OCI-LY7 (cell line): Measurements from ENCODE around the gene TC2N. TPM values are rescaled to one million over a fixed set of nuclear protein-coding genes. Genes with fewer than 3 reads are reported as not detected.

Source experiments
- BruUV-seq: library from RNA; stranded (reverse); fragments of 400-500 nt; replicated peaks from 2 replicates; lab custom pipeline; 2021; lab: Mats Ljungman, UMichigan
- CTCF ChIA-PET: fragments of 300-600 bp; sonication (Branson Sonifier 250); formaldehyde crosslinking; loops from one replicate; lab custom pipeline; 2022; ENCODE audit warnings: antibody characterized with exemption; ENCODE audit not compliant: unreplicated experiment; lab: Charles Lee
- POLR2A ChIA-PET: fragments of 300-600 bp; sonication (Branson Sonifier 250); formaldehyde crosslinking; loops from one replicate; lab custom pipeline; 2022; ENCODE audit warnings: antibody characterized with exemption; lab: Charles Lee
- DNase-seq: peaks from one replicate; pipeline ENCODE4 v3.0.0-alpha.2; 2015; ENCODE audit warnings: low spot score
- H2AFZ ChIP-seq: fragments of 200-600 bp; sonication (generic), shearing (Covaris generic); 2 replicates; pipeline ENCODE4 v1.6.1; 2014; ENCODE audit warnings: mild to moderate bottlenecking, antibody characterized with exemption, low read length, moderate library complexity
- H3K27ac ChIP-seq: fragments of 200-600 bp; sonication (generic); 2 replicates; pipeline ENCODE4 v1.5.1; 2014; ENCODE audit warnings: mixed run types, low read depth, mild to moderate bottlenecking, moderate library complexity, low read length, inconsistent platforms; ENCODE audit not compliant: poor library complexity, severe bottlenecking
- H3K36me3 ChIP-seq: fragments of 200-600 bp; sonication (generic); 2 replicates; pipeline ENCODE4 v1.6.1; 2014; ENCODE audit warnings: mild to moderate bottlenecking, antibody characterized with exemption, low read length, moderate library complexity, mixed read lengths; ENCODE audit not compliant: insufficient read depth
- H3K4me1 ChIP-seq: fragments of 200-600 bp; sonication (generic); 2 replicates; pipeline ENCODE4 v1.5.1; 2014; ENCODE audit warnings: mild to moderate bottlenecking, low read length; ENCODE audit not compliant: insufficient read depth, poor library complexity, severe bottlenecking
- H3K4me2 ChIP-seq: fragments of 200-600 bp; sonication (generic); 2 replicates; pipeline ENCODE4 v1.6.1; 2014; ENCODE audit warnings: mild to moderate bottlenecking, low read length
- H3K4me3 ChIP-seq: fragments of 200-600 bp; sonication (generic); 2 replicates; pipeline ENCODE4 v1.5.1; 2014; ENCODE audit warnings: mild to moderate bottlenecking, low read depth, low read length; ENCODE audit not compliant: poor library complexity, severe bottlenecking
- H3K79me2 ChIP-seq: fragments of 200-600 bp; sonication (generic); 2 replicates; pipeline ENCODE4 v1.6.1; 2016; ENCODE audit warnings: low read depth, mild to moderate bottlenecking, low read length, moderate library complexity, mixed read lengths; ENCODE audit not compliant: insufficient read depth
- H3K9me2 ChIP-seq: fragments of 200-600 bp; sonication (generic); 2 replicates; pipeline ENCODE4 v1.6.1; 2016; ENCODE audit warnings: mild to moderate bottlenecking, low read length, mixed read lengths; ENCODE audit not compliant: insufficient read depth
- H3K9me3 ChIP-seq: fragments of 200-600 bp; sonication (generic); 2 replicates; pipeline ENCODE4 v1.6.1; 2014; ENCODE audit warnings: mild to moderate bottlenecking, mixed run types, low read length, mixed read lengths
- H4K20me1 ChIP-seq: fragments of 200-600 bp; sonication (generic); 2 replicates; pipeline ENCODE4 v1.6.1; 2014; ENCODE audit warnings: mild to moderate bottlenecking, antibody characterized with exemption, low read length, moderate library complexity, mixed read lengths; ENCODE audit not compliant: insufficient read depth
- EZH2phosphoT487 ChIP-seq: fragments of 200-600 bp; sonication (generic); IDR thresholded peaks from 2 replicates; pipeline ENCODE4 v1.6.1; 2018; ENCODE audit warnings: low read depth, borderline replicate concordance, mild to moderate bottlenecking, mixed run types, antibody characterized with exemption, low read length, moderate library complexity, mixed read lengths
- intact Hi-C: fragments of 100-400 bp; cut with micrococcal nuclease; formaldehyde crosslinking; loops from one replicate; pipeline ENCODE4 v1.10.0; 2022; ENCODE audit not compliant: unreplicated experiment
- total RNA-seq, 2 experiments: library from RNA; depleted of rRNA in 1 of 2; stranded (reverse); fragments of >200 nt in 1 of 2; shearing (Covaris generic) in 1 of 2; gene quantifications; 2 replicates each; pipeline ENCODE4 v1.2.3, GENCODE V29; 2014 to 2022
- TF ChIP-seq, protein P1 (sequence below): fragments of 200-600 bp; sonication (generic); conservative IDR thresholded peaks from 2 replicates; pipeline ENCODE4 v1.5.1; 2014; ENCODE audit warnings: mild to moderate bottlenecking, antibody characterized with exemption, low read length, moderate library complexity, mixed read lengths

TC2N gene
- total RNA-seq, 2 experiments from 2014 or later: 0.57 TPM; not detected in 1

DNA sequence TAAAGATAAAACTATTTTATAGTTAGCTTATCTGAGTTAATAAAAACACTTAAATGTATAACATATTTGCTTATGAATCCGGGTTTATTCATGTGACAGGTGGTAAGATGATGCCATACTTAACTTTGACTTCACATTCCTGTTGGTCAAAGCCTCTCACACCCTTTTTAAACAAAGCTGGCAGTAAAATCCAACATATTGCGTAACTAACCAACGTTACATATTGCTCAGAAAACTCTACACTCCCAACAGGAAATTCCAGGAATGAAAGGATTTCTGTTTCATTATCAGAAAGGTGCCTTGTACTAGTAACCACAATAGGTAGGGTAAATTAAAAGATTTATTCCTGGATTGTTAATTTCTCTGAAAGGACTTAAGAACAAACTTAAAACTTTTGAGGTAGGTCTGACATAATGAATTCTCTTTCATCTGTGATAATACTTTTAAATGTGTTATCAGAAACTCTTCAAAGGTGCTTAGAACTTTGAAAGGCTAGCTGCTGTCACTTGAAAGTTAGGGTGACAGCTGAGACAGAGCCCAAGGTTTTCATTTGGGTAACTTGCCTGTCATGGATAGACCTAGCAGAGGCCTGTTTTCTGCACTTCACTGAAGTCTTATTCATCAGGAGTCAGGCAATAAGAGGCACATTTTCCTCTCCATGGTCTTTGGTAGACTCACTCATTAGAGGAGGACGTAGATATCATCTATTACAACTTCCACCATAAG lies 111.6 kb downstream of the TC2N start:
- H3K9me2 ChIP-seq: no peaks in the 10 kb centered on the region
- H3K36me3 ChIP-seq: no peaks in the 10 kb centered on the region
- DNase-seq: no peak
- ChIA-PET CTCF (no interaction called here), POLR2A (no interaction called here)
- no peaks in the 10 kb centered on the region for H3K9me3 ChIP-seq
- intact Hi-C loops: no loop called here
- no peaks in the 10 kb centered on the region for H3K79me2 ChIP-seq
- no peak overlapping the region for H2AFZ ChIP-seq
- BruUV-seq: no TSS peak
- TF ChIP-seq, protein P1, sequence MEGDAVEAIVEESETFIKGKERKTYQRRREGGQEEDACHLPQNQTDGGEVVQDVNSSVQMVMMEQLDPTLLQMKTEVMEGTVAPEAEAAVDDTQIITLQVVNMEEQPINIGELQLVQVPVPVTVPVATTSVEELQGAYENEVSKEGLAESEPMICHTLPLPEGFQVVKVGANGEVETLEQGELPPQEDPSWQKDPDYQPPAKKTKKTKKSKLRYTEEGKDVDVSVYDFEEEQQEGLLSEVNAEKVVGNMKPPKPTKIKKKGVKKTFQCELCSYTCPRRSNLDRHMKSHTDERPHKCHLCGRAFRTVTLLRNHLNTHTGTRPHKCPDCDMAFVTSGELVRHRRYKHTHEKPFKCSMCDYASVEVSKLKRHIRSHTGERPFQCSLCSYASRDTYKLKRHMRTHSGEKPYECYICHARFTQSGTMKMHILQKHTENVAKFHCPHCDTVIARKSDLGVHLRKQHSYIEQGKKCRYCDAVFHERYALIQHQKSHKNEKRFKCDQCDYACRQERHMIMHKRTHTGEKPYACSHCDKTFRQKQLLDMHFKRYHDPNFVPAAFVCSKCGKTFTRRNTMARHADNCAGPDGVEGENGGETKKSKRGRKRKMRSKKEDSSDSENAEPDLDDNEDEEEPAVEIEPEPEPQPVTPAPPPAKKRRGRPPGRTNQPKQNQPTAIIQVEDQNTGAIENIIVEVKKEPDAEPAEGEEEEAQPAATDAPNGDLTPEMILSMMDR: no peak
- no peak for TF ChIP-seq EZH2phosphoT487
- H4K20me1 ChIP-seq: no peaks in the 10 kb centered on the region
- no peak overlapping the region for H3K27ac ChIP-seq
- H3K4me1 ChIP-seq: no peaks in the 10 kb centered on the region
- H3K4me2 ChIP-seq: no peak overlapping the region
- no peak overlapping the region for H3K4me3 ChIP-seq

DNA sequence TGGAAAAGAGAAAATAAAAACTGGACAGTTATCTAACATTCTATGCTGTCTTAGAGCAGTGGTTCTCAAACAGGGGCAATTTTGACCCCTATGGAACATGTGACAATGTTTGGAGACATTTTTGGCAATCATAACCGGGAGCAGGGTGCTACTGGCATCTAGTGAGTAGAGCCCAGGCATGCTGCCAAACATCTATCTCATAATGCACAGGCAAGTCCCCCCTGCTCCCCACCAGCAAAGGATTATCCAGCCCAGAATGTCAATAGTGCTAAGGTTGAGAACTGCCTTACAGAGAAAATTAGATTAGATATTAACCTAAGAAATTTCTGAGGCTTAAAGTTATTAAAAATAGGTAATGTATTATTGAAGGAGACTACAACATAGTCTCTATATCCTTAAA lies 112.5 kb downstream of the TC2N start:
- no peaks in the 10 kb centered on the region for H3K36me3 ChIP-seq
- no peak overlapping the region for H3K4me2 ChIP-seq
- H4K20me1 ChIP-seq: no peaks in the 10 kb centered on the region
- H3K79me2 ChIP-seq: no peaks in the 10 kb centered on the region
- H3K27ac ChIP-seq: no peak overlapping the region
- no peaks in the 10 kb centered on the region for H3K4me1 ChIP-seq
- DNase-seq: no peak
- no peak overlapping the region for H2AFZ ChIP-seq
- ChIA-PET CTCF (no interaction called here), POLR2A (no interaction called here)
- intact Hi-C loops: no loop called here
- BruUV-seq: no TSS peak
- H3K4me3 ChIP-seq: no peak overlapping the region
- no peak for TF ChIP-seq EZH2phosphoT487
- TF ChIP-seq, protein P1: no peak
- H3K9me2 ChIP-seq: no peaks in the 10 kb centered on the region
- no peaks in the 10 kb centered on the region for H3K9me3 ChIP-seq

DNA sequence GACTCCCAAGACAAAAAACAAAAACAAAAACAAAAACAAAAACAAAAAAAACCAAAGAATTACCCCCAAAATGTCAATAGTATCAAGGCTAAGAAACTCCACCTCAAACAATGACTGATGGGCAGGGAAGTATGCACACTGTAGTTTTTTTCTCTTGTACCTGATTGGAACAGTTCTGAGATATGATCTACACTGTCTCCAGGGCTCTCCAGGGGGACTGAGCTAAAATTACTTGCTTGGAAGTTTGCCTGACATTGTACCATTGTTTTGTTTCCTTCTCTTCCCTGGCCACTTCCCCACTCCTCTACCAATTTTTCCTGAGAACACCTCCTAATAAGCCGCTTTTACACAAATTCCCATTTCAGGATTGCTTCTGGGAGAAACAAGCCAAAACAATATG lies 113.2 kb downstream of the TC2N start:
- H4K20me1 ChIP-seq: no peaks in the 10 kb centered on the region
- H3K9me2 ChIP-seq: no peaks in the 10 kb centered on the region
- no peaks in the 10 kb centered on the region for H3K9me3 ChIP-seq
- H3K4me2 ChIP-seq: no peak overlapping the region
- DNase-seq: no peak
- ChIA-PET CTCF (no interaction called here), POLR2A (interaction anchor here (0.5 kb wide), 1 partner anchor 114 kb away, joined by 4 read pairs; no protein-coding TSS in a partner anchor)
- no peaks in the 10 kb centered on the region for H3K79me2 ChIP-seq
- H3K36me3 ChIP-seq: no peaks in the 10 kb centered on the region
- intact Hi-C loops: no loop called here
- H3K27ac ChIP-seq: no peak overlapping the region
- H3K4me3 ChIP-seq: no peak overlapping the region
- H3K4me1 ChIP-seq: no peaks in the 10 kb centered on the region
- BruUV-seq: no TSS peak
- TF ChIP-seq EZH2phosphoT487: no peak
- TF ChIP-seq, protein P1: no peak
- H2AFZ ChIP-seq: no peak overlapping the region
